ENCODE measurements around the gene STYX. TPM values are rescaled to one million over a fixed set of nuclear protein-coding genes. Genes with fewer than 3 reads are reported as not detected.

The STYX gene
- total RNA-seq, 3 donors from 2014 or later, result 8.1 to 14.4 (median 9.5) TPM

DNA sequence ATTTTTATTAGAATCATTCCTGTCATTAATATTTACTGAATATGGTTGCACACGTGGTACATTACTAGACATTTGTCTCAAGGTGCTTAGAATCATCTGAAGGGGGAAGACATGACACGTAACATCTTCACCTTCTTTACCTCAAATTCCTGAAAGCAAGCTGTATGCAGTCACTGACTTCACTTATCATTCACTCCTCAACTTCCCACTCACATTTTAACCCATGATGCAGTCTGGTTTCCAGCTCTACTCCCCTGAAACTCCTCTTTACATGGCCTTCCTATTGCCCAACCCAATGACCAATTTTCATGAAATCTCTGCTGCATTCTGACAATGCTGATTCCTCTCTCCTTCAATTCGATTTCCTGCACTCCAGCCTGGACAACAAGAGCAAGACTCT lies 28.7 kb upstream of the STYX start:
- intact Hi-C loops (cut with DNase I, micrococcal nuclease), result no loop called here
- no peak for ATAC-seq
- peaks cover 6% of the 10 kb centered on the region for H3K4me1 ChIP-seq (ENCODE audit: low read depth)
- H3K36me3 ChIP-seq (ENCODE audit: low read depth), result no peaks in the 10 kb centered on the region
- DNase-seq, result no peak
- no peak overlapping the region for H3K4me3 ChIP-seq
- H3K9me3 ChIP-seq, result no peaks in the 10 kb centered on the region
- TF ChIP-seq, protein P1, sequence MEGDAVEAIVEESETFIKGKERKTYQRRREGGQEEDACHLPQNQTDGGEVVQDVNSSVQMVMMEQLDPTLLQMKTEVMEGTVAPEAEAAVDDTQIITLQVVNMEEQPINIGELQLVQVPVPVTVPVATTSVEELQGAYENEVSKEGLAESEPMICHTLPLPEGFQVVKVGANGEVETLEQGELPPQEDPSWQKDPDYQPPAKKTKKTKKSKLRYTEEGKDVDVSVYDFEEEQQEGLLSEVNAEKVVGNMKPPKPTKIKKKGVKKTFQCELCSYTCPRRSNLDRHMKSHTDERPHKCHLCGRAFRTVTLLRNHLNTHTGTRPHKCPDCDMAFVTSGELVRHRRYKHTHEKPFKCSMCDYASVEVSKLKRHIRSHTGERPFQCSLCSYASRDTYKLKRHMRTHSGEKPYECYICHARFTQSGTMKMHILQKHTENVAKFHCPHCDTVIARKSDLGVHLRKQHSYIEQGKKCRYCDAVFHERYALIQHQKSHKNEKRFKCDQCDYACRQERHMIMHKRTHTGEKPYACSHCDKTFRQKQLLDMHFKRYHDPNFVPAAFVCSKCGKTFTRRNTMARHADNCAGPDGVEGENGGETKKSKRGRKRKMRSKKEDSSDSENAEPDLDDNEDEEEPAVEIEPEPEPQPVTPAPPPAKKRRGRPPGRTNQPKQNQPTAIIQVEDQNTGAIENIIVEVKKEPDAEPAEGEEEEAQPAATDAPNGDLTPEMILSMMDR (IDR thresholded peaks at IDR 0.05), result no peak

DNA sequence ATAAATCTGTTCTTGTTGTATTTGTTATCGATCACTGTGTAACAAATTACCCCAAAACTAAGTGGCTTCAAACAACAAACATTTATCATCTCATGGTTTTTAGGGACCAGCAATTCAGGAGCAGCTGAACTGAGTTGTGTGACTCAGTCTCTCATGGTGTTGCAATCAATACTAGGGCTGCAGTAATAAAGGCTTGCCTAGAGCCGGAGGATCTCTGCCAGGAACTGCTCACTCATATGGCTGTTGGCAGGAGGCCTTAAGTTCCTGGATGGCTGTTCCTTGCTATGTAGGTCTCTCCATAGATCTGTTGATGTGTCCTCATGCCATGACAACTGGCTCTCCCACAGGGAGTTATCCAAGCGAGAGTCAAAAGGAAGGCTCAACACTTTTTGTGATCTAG lies 26.7 kb upstream of the STYX start:
- Histone ChIP-seq H3K9me3 (no peaks in the 10 kb centered on the region), H3K36me3 (ENCODE audit: low read depth) (no peaks in the 10 kb centered on the region), H3K4me3 (no peak overlapping the region), H3K4me1 (ENCODE audit: low read depth) (peaks cover 13% of the 10 kb centered on the region)
- TF ChIP-seq, protein P1 (IDR thresholded peaks at IDR 0.05), result no peak
- peak; percentile 49 for ATAC-seq
- intact Hi-C loops (cut with DNase I, micrococcal nuclease), result no loop called here
- DNase-seq, result peak in 1 of 3 donors; percentile 58

DNA sequence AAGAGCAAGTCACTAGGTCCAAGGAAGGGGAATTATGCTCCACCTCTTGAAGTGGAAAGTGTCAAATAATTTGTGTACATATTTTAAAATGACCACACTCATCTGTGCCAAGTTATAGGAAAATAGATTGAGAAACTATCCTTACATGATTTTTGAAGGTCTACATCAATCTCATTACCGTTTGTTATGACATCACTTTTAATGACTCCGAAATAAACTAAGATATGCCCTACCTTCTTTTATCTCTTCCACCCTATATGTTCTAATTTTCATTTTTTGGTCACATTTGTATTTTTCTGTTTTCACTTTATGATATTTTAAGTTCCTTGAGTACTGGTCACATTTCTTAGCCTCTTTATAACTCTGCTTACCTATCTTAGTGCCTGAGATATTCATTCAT lies 26.3 kb upstream of the STYX start:
- ATAC-seq (no peak), DNase-seq (no peak)
- Histone ChIP-seq H3K4me3 (no peak overlapping the region), H3K36me3 (ENCODE audit: low read depth) (no peaks in the 10 kb centered on the region), H3K9me3 (no peaks in the 10 kb centered on the region), H3K4me1 (ENCODE audit: low read depth) (peaks cover 17% of the 10 kb centered on the region)
- intact Hi-C loops (cut with DNase I, micrococcal nuclease), result no loop called here
- TF ChIP-seq, protein P1 (IDR thresholded peaks at IDR 0.05), result no peak

DNA sequence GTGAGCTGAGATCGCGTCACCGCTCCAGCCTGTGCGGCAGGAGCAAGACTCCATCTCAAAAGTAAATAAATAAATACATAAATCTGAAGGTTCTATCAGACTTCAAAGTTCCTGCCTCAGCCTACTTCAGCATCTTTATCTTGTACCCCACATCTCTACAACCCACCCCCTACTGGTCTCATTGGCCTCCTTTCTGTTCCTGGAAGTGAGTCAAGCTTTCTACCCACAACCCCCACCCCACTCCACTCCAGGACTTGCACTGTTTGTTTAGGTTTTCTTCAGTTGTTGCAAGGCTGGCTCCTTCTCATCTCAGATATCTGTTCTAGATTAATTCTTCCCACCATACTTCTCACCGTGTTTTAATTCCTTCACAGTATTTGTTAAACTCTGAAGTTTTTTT lies 23.7 kb upstream of the STYX start:
- TF ChIP-seq, protein P1 (IDR thresholded peaks at IDR 0.05), result no peak
- ATAC-seq (no peak), DNase-seq (no peak)
- intact Hi-C loops (cut with DNase I, micrococcal nuclease), result no loop called here
- Histone ChIP-seq H3K4me1 (ENCODE audit: low read depth) (peaks cover 13% of the 10 kb centered on the region), H3K9me3 (no peaks in the 10 kb centered on the region), H3K4me3 (no peak overlapping the region), H3K36me3 (ENCODE audit: low read depth) (no peaks in the 10 kb centered on the region)

DNA sequence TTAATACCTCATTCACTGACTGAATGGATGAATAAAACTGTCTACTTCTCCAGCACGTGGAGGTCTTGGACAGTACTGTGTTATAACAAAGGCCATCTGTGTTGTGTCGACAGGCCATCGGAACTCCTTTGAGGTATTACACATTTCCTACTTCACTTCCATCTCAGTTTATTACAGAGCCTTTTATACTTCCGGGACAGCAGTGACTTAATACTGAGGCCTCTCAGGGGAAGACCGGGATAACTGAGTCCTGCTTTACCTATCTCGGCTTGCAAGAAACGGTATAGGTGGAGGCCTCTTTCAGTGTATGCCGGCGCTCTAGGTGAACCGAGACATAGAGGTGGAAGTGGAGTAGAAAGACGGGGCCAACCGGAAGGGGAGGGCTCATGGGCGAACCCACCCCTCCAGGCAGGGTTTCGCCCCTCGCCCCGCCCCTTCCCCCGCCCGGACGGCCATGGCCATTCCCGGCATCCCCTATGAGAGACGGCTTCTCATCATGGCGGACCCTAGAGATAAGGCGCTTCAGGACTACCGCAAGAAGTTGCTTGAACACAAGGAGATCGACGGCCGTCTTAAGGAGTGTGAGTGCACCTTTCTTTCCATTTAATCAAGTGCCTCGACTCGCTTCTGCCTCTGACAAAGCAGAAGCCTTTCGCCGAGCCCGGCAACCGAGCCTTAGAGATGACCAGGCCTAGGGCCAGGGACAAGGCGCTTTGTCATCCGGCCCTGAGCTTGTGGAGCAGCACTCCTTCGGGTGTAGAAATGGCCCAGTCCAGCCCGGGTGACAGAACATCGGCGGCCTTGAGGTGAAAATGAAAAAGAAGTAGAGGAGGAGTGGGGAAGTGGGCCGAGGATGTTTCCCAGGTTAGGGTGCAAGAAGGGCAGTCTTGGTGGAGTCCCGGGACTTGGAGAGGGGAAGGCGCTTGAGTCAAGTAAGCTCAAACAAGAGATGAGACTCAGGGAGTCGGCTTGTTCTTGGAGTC lies 23.0 kb upstream of the STYX start, which contains the start of gene PSMC6:
Gene PSMC6, plus strand, starts transcription at position 477 of the 983 bp plus-strand sequence. Its CDS starts 20 bp downstream, at position 497.
- peaks cover 12% of the 10 kb centered on the region for H3K4me1 ChIP-seq (ENCODE audit: low read depth)
- DNase-seq (peak; percentile 96 to 98 (median 97)), ATAC-seq (peak; percentile 100)
- H3K9me3 ChIP-seq, result no peaks in the 10 kb centered on the region
- H3K36me3 ChIP-seq (ENCODE audit: low read depth), result no peaks in the 10 kb centered on the region
- TF ChIP-seq, protein P1 (IDR thresholded peaks at IDR 0.05), result no peak
- intact Hi-C loops (cut with DNase I, micrococcal nuclease), result no loop called here
- H3K4me3 ChIP-seq, result peak within 1 kb of the TSS; percentile 56
